Activated CD8-positive, alpha-beta memory T cell treated with anti-CD3 and anti-CD28 coated beads, Interleukin-2, amount 50 U/mL, for 1 hour (primary cell): ENCODE data around the gene PLEKHG2.

Experiments
- DNase-seq: peaks from one replicate; pipeline ENCODE4 v3.0.0-alpha.2; 2020; ENCODE audit errors: extremely low read depth

Gene PLEKHG2

DNA sequence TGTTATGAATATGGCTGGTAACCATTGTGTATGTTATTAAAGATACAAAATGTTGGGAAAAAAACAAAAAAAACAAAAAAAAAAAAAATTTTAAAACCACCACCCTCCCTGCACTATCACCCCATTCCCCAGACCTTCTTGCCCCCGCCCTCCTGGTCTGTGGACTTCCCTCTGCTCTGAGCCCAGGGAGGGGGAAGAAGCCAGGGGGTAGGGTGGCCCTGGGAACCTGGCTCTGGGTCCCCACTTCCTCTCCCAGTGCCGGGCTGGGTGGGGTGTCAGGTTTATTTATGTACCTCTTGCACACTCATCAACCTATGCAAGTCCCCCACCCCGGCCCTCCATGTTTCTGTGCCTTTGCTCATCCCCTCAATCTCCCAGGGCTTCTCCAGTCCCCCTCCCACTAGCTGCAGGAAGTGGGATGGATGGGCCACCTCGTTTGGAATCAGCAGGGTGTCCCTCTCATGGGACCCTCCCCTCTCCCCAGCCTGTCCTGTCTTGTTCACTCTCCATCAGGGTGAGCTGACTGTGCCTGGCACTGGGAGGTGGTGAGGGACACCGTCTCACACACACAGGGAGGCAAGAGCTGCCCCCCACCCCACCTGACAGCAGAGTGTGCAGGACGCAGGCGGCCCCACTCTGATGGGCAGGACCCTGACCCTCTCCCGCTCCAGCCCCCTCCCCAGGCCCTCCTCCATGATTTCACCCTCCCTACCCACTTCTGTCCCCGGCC, 27.5 kb upstream of the PLEKHG2 start:
- no peak for DNase-seq

DNA sequence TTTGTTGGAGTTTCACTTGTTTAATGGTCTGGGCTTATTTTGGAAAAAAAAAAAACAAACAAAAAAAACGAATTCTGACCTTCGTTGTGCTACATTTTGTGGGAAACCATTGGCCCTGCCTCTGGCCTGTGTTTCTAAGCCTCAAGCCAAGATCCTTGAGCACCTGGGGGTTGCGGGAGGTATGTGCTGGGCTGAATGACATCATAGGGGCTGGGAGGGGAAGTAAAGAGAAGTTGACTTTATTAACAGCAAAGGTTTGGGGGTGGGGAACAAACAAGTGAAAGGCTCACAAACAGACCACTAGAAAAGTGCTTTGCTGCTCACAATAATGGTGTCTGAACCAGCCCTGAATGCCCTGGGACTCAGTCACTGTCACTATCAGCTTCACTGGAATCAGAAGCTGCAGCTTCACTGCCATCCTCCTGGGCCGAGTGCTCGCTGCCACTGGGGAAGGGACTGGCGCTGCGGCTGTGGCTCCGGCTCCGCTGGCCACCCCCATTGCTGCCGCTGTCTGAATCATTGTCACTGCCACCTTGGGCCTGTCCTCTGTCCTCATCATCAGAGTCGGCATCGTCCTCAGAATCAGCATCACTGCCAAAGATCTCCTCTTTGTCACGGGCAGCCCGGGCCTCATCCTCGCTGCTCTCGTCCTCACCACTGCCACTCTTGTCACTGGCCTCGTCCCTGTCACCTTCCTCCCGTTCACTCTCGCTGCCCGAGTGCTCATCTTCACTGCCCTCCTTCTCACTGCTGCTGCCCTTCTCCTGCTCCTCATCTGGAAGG, 26.6 kb upstream of the PLEKHG2 start:
- DNase-seq = no peak

DNA sequence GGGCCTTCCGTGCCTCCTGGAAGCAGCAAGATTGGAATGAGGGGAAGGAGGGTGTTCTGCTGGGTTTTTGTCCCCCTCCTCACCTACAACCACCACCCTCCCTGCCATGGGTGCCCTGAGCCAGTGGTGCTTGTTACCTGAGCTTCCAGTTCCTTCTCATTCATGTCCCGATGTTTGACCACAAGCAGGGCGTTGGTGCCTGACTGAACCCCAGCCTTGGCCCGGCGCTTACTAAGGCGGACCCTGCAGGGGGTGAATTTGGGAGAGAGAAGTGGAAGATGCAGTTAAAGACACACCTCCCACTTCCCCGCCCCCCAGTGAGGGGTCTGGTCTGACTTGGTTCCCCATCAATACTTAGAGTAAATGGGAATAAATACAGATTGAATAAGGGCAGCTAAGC, 25.9 kb upstream of the PLEKHG2 start:
- no peak for DNase-seq

DNA sequence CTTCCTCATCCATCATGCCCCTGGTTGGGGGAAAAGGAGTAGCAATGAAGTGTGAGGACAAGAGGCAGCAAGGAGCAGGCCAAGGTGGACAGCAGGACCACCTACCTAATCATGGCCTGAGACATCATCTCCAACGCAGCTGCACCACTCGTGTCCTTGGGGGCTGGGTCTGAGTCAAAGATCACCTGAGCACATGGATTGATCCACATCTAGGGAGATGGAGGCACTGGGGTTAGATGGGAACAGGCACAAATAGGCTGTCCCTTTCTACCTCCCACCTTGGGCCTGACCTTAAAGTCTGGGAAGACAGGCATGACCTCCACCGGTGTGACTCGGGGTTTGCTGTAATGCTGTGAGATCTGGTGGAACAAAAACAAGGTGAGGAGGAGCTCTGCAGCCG, 23.8 kb upstream of the PLEKHG2 start:
- DNase-seq = no peak

DNA sequence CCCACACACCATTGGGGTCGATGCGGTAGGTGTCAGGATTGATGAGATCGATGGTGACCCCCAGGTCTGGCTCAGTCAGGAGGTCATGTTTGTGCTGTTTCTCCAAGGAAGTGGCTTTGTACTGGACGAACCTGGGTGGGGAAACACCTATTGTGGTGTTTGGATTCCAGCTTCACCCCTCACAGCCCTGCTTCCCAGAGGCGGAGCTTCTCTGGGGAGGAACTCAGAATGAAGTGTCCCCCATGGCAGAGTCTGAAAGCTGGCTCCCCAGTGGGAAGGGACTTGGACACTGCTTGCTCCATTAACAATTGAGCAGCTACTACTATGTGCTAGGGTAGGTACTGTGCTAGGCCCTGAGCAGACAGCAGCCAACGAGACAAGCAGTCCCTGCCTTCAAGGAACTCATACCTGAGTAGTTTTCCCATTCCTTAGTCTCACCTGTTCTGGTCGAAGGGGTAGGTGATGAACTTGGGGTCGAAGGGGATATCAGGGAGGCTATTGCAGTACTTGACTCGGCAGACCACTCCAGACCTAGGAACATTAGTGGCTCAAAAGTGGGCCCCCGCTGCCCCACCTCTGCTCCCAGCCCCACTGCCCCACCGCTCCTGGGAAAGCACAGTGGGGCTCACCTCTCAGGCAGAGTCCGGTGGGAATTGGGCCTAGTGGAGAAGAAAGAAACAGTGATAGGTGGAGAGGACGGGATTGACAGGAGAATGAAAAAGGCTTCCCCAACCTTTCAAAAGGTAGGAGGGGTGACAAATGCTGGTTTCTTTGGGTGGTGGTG, 22.6 kb upstream of the PLEKHG2 start:
- no peak for DNase-seq

DNA sequence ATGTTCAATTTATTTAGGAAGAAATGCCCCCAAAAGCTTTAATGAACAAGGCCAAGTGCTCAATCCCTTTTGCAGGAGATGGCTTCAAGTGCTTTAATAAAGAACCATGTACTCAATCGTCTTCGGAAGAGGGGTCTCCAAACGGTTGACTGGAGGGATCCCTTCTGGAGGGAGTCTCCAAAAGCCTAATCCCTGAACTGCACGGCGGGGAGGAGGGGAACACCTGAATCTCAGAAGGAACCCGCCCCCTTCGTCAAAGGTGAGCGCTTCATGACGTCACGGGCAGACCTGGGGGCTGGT, 22.1 kb upstream of the PLEKHG2 start:
- DNase-seq = peak; percentile 90

DNA sequence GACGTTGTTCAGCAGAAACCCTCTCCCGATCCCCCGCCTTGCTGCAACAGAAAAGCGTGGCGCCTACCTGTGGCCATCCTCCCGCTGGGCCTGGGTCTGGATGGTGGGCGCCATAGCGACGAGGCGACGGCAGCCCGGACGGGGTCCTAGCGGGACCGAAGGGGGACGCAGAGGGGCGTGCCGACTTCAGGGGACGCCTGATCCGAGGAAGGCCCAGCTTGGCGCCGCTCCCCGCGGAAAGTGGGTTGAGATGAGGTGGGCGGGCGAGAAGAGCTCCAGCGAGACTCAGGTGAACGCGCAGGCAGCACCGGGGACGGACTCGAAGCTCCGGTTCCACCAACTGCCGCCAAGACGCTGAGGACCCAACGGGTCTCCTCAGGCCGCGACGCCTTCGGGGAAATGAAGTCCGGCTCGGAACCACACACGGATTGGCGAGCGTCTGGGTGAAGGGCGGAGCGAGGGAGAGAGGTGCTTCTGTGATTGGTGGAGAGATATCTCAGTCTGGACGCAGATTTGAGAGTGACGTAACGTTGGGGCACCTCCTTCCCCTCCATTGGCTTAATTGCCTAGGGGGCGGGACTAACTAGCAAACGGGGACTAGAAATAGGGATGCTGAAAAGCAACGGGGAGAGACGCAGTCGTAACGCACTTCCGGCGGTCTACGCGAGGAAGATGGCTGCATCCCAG, 21.6 kb upstream of the PLEKHG2 start, which contains the start of the genes MED29 and PAF1:
MED29 (plus strand) TSS at position 628 of the 687 bp plus-strand sequence; CDS start at position 673, 45 bp downstream.
PAF1 (minus strand) TSS at position 356 of the 687 bp plus-strand sequence; CDS start at position 114, 242 bp downstream.
- DNase-seq = peak; percentile 97

DNA sequence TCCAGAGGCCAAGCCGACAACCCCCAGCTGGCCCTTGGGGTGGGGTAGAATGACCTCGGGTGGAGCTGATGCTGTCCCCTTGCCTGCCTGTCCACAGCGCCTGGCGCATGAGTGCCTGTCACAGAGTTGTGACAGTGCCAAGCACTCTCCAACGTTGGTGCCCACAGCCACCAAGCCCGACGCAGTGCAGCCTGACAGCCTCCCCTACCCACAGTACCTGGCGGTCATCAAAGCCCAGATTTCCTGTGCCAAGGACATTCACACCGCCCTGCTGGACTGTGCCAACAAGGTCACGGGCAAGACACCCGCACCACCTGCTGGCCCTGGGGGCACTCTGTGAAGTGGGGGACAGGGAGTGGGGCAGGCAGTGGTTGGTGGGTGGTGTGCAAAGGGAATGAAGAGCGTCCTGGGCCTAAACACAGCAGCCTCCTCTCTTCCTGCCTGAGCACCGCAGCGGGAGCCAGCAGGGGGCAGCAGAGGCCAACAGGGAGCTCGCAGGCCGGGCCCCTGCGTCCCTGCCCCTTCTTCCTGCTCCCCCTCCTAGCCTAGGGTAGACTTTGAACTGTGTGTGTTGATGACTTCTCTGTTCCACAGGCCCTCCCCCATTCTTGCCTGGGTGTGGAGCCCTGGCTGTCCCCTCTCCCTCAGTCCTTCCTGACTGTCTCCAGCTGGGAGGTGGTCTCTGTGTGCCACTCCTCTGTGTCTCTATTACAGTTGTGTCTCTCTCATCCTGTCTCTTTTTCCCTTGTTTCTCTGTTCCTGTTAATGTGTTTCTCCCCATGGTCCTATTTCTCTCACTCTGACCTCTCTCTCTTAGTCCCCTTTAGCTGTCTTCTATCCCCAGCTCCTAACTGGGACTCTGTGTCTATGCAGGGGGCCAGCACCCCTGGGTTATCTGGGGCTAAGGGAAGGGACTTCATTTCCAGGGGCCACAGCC, 14.8 kb upstream of the PLEKHG2 start:
- peak; percentile 85 for DNase-seq

DNA sequence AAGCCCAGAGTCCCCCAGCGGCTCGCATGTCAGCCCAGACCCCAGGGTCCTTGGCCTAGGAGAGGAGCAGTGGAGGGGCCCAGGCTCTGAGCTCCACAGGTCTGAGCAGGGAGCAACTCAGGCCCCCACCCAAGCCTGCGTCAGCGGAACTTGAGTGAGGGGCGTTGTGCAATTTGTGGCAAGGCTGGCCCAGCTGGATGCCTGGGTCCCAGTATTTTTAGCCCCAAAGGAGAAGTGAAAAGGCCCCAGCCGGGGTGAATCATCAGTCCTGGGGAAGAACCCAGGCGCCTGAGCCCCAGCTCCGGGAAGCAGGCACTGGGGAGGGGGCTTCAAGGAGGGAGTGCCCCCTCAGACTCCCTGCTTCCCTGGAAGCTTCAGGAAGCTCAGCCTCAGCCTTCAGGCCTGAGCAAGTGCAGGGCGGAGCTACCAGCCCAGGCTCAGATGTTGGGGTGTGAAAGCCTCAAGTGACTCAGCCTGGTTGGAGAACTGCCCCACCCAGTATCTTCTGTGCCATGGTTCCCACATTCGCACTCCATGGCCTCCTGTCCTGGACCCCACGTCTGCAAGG, 14.1 kb upstream of the PLEKHG2 start:
- DNase-seq = peak; percentile 47

DNA sequence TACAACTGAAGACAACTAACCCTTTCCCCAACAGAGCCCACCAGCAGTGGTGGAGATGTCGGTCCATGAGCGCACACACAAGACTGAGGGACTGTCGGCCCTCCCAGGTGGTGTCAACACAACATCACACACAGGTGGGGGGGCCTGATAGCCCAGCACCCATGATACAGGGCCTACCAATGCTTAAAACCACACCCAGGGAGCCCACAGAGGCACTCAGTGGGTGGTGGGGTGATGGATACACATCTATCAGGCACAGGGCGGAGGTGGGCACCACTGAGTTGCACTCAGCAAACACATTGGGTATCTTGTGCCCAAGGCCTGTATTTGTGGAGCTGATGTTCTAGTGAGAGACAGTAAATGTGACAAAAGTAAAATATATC, 12.8 kb upstream of the PLEKHG2 start:
- no peak for DNase-seq

DNA sequence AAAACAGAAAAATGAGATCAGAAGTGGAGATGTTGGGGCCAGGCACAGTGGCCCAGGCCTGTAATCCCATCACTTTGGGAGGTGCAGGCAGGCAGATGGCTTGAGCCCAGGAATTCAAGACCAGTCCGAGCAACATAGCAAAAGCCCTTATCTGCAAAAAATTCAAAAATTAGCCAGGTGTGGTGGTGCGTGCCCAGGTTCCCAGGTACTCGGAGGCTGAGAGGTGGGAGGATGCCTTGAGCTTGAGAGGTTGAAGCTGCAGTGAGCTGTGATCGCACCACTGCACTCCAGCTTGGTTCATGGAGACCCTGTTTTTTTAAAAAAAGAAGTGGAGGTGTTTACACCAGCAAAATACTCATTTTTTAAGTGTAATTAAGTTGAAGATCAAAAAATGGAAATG, 12.4 kb upstream of the PLEKHG2 start:
- no peak for DNase-seq

DNA sequence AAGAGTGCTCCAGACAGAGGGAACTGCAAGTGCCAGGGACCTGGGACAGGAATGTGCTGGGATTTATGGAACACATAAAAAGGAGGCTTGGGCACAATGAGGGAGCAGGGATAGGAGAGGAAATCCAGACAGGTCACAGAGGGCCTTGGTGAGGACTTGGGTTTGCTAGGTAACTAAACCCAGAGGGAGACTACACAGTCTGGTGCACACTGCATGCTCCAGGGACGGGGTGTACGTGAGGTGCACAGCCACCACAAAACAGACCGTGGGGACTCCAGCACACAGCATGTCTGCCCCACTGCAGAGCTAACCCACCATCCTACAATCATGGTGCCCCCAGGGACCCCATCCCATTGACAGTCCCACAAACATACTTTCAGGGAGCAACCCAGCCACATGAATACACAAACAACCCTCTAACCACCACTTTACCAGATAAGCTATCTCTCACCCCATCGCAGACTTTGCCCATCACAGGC, 11.4 kb upstream of the PLEKHG2 start:
- no peak for DNase-seq

DNA sequence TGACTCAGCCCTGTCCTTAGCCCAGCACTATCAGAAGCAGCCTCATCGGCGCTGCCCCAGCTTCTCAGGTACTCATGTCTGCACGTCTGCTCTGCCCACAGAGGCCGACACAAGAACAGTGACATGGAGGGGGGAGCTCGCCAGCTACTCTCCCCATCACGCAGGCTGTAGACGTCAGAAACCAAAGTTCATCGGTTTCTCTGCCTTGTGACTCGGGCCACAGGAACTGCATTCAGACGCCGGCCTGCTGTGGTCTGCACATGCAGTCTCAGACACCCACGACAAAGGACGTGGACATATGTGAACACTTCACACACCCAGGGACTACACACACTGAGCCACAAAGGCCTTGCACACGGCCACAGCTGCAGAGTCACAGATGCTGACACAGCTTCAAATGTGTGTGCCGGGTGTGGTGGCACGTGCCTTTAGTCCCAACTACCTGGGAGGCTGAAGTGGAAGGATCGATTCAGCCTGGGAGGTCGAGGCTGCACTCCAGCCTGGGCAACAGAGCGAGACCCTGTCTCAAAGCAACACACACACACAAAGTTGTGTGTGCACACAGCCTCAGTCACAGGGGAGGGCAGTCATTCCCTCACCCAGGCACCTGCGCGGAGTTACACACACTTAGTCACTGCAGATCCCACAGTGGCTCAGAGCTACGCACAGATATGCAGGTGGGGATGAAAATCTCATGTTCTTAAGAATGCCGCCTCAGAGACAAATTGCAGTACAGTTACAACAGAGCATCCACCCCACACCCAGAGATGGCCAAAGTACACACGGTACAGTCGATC, 10.7 kb upstream of the PLEKHG2 start:
- DNase-seq = peak; percentile 94

DNA sequence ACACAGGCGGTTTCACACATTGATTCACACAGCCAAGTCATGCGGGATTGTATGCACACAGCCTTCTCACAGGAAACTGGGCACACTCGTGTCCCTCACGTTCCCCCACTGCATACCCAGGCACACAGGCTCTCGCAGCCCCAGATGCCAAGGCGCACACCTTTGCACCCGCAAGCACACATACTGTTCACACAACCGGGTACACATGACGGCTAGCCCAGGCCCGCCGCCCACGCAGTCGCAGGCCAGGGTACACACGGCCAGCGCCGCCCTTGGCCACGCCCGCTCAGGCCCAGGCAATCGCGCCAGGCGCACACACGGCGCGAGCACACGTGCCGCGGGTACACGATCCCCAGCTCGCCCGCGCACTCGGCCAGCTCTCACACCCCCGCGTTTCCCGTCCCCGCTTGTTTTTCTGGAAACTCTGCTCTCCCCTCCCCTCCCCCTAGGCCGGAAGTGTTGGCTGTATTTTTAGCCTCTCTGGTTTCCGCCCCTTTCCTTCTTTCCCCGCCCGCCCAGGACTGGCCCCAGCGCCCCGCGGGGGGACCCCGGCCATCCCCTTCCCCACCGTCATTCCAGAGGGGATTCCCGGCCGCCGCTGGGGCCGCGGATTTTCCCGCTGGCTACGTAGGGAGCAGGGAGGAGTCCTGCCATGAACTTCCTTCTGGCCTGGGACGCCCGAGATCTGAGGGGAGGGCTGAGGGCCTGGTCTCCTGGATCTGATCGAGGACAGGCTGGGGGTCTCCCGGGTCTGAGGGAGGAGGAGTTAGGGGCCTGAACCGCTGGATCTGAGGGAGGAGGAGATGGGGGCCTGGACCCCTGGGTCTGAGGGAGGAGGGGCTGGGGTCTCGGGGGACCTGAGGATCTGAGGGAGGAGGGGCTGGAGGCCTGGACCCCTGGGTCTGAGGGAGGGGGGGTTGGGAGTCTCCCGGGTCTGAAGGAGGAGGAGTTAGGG, 9.8 kb upstream of the PLEKHG2 start:
- peak; percentile 80 for DNase-seq

DNA sequence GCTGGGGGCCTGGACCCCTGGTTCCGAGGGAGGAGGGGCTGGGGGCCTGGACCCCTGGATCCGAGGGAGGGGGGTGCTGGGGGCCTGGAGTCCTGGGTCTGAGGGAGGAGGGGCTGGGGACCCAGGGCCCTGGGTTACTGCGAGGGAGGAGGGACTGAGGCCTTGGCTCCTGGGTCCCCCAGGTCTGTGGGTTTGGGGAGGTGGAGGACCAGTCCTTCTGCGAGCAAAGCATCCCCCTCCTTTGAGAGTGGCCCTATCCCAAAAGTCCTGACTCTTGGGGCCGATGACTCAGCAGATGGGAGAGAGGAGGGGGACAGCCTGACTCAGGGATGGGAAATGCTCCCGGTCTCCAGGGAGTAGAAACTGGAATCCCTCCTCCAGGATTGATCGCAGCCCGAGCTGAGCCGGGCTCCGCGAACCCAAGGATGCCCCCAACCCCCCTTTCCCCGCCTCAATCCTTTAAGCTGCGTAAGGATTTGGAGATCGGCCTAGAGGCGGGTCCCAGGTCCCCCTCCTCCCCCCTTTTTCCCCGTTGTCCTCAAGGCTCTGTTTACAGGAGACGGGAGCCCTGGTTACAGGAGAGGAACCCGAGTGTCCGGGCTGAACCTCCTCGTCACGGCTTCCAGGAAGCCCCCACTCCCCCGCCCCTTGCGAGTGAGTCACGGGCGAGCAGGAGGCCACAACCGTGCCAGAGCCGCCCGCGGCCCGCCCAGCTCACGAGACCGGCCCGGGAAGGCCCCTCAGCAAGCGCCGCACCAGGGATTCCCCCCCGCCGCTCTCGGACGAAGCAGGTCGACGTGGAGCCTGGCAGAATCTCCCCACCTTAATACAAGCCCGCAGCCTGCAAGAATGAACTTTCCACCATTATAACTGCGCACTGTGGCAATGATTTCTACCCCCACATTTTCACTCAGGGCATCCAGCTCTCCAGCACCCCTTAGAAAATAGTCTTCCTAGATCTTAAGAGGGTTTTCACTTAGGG, 8.8 kb upstream of the PLEKHG2 start:
- peak; percentile 92 for DNase-seq

DNA sequence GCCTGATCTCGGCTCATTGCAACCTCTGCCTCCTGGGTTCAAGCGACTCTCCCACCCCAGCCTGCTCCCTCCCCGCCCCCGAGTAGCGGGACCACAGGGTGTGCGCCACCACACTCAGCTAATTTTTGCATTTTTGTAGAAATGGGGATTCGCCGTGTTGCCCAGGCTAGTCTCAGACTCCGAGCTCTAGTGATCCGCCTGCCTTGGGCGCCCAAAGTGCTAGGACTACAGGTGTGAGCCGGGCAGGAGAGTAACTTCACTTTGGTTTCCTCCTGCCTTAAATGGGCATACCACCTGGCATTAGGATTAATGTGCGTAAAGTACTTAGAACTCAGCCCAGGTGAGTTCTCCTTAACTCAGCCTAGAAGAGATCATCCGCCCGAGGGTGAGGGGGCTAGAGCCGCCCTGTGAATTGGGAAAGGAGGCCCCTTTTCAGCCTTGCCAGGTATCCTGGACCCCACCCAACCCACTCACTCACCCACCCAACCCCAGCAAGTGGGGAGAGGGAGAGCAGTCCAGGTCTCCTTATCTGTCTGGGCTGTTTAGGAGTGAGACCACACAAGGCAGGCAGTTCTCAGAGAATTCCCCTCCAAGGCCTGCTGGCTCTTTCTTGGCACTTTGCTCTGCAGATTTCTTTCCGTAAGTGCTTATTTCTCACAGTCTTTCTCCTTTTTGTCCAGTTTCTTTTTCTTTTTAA, 7.1 kb upstream of the PLEKHG2 start:
- no peak for DNase-seq
